Right cardiac atrium (tissue), 5 donors: ENCODE data around the gene AKIP1. TPM values are rescaled to one million over a fixed set of nuclear protein-coding genes. Genes with fewer than 3 reads are reported as not detected.
"Not testable (repeated sequence)": the region's sequence is repeated elsewhere in the genome, so short reads cannot be mapped to it uniquely, and the experiment has no call there.

ENCODE experiments used
- ATAC-seq, 2 donors: fragments of 200-7000 bp; cut with Tn5 transposase; one replicate each; pipeline versions ENCODE4 v1.8.0 to v1.9.1; 2020; ENCODE audit warnings: moderate library complexity in 2 of 2, mild to moderate bottlenecking in 1 of 2
- DNase-seq, 3 donors: peaks; one replicate each; pipeline ENCODE4 v3.0.0-alpha.2; 2020
- H3K27ac ChIP-seq: one replicate; pipeline ENCODE4 v1.5.1; 2013; ENCODE audit warnings: mild to moderate bottlenecking, low read length, control low read depth, moderate library complexity
- H3K27me3 ChIP-seq: one replicate; pipeline ENCODE4 v1.6.1; 2013; ENCODE audit not compliant: control insufficient read depth, insufficient read depth
- H3K4me1 ChIP-seq: one replicate; pipeline ENCODE4 v1.6.1; 2013; ENCODE audit warnings: low read length; ENCODE audit not compliant: control insufficient read depth, insufficient read depth
- H3K4me3 ChIP-seq: one replicate; pipeline ENCODE4 v1.5.1; 2013; ENCODE audit warnings: low read length, control low read depth
- H3K9me3 ChIP-seq: one replicate; pipeline ENCODE4 v1.6.1; 2013; ENCODE audit warnings: low read length; ENCODE audit not compliant: control insufficient read depth
- WGBS: extraction: QIAGEN DNeasy Blood & Tissue Kit; methylation state at CpG from one replicate; pipeline ENCODE4 v1.1.7; 2013; 5-methylcytosine and 5-hydroxymethylcytosine counted together
- intact Hi-C, 4 donors: fragments of 100-400 bp; cut with DNase I; formaldehyde crosslinking; loops; one replicate each; pipeline versions ENCODE4 v1.11.0 to v1.14.0; 2022 to 2023
- polyA plus RNA-seq: library from polyadenylated mRNA; stranded (reverse); fragments of 200-250 nt; gene quantifications from one replicate; pipeline ENCODE4 v1.2.3, GENCODE V29; 2013
- total RNA-seq, 4 donors: library from RNA; stranded (reverse); fragmentation: NEBNext Ultra II Directional; extraction: Animal tissue kit (Norgen Biotek cat#: 25700); gene quantifications; one replicate each; pipeline ENCODE4 v1.2.1, GENCODE V29; 2021
- donor health status: healthy with polysubstance abuse.
- donor health status: DM: no; HTN: yes; CAD: no.
- donor health status: DM: no; HTN: no; CAD: no.
- donor health status: DM: no; HTN: yes; CAD: no; lungs with severe emphysema.
- donor health status: DM: yes; HTN: yes; CAD: no.

The AKIP1 gene
- total and polyA plus RNA-seq, 5 donors, result 24.4 to 30.3 (median 25.9) TPM

DNA sequence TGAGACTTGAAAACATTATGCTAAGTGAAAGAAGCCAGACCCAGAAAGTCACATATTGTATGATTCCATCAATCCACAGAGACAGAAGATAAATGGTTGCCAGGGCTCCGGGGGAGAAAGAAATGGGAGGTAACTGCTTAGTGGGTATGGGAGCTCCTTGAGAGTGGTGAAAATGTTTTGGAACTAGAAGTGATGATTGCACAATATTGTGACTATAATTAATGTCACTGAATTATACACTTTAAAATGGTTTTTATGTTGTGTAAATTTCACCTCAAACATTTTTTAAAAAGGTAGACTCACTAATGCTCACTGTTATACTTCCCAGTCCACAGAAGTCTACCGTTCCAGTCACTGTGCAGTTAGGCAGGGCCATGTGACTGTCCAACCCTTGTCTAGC, 32.2 kb upstream of the AKIP1 start:
- no peak overlapping the region for H3K4me3 ChIP-seq
- WGBS, result 88% methylated on average over 2 of the region's 2 CpGs
- H3K4me1 ChIP-seq, result no peaks in the 10 kb centered on the region
- intact Hi-C loops, result no loop called here
- no peaks in the 10 kb centered on the region for H3K27me3 ChIP-seq
- ATAC-seq, result no peak
- H3K27ac ChIP-seq, result no peak overlapping the region
- no peak for DNase-seq
- H3K9me3 ChIP-seq, result no peaks in the 10 kb centered on the region

GRCh38 chr11:8881585-8881984, 29.4 kb upstream of the AKIP1 start:
- H3K27me3 ChIP-seq, H3K4me3 ChIP-seq, H3K4me1 ChIP-seq, H3K27ac ChIP-seq, H3K9me3 ChIP-seq, intact Hi-C loops, DNase-seq, ATAC-seq: not testable (repeated sequence)
- WGBS, result 86% methylated on average over 7 of the region's 7 CpGs

DNA sequence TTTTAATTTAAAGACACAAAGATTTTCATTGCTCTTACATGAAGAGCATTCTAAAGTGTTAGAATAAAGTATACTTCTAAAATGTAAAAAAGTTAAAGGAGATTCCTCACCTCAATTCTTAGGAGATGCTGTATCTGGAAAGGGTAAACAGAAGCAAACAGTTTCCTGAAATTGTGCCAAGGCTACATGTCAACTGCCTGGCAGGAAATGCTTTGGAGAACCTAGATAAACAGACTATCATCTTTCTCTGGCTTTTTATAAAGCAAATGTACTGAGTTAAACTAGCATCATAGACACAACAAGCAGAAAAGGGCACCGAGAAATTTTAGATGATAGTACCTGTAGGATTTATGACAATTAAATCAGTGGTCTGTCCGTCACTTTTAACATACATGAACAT, 24.7 kb upstream of the AKIP1 start:
- no peak overlapping the region for H3K4me3 ChIP-seq
- no peak overlapping the region for H3K27ac ChIP-seq
- intact Hi-C loops, result no loop called here
- ATAC-seq (no peak), DNase-seq (no peak)
- no peaks in the 10 kb centered on the region for H3K4me1 ChIP-seq
- 53% methylated on average over 2 of the region's 2 CpGs for whole genome bisulfite sequencing
- no peaks in the 10 kb centered on the region for H3K27me3 ChIP-seq
- no peaks in the 10 kb centered on the region for H3K9me3 ChIP-seq

DNA sequence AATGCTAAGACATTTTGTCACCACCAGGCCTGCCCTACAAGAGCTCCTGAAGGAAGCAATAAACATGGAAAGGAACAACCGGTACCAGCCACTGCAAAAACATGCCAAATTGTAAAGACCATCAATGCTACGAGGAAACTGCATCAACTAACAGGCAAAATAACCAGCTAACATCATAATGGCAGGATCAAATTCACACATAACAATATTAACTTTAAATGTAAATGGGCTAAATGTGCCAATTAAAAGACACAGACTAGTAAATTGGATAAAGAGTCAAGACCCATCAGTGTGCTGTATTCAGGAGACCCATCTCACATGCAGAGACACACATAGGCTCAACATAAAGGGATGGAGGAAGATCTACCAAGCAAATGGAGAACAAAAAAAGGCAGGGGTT, 19.8 kb upstream of the AKIP1 start:
- H3K27ac ChIP-seq, result not testable (repeated sequence)

GRCh38 chr11:8899119-8899753, 11.8 kb upstream of the AKIP1 start:
- no peak for DNase-seq
- H3K27me3 ChIP-seq, result no peaks in the 10 kb centered on the region
- no peaks in the 10 kb centered on the region for H3K4me1 ChIP-seq

More for the DNA sequence above, 19.8 kb upstream of the AKIP1 start:
- ATAC-seq, H3K4me3 ChIP-seq, H3K9me3 ChIP-seq, DNase-seq, H3K4me1 ChIP-seq, H3K27me3 ChIP-seq, intact Hi-C loops: not testable (repeated sequence)
- WGBS, result 94% methylated on average over 2 of the region's 2 CpGs

DNA sequence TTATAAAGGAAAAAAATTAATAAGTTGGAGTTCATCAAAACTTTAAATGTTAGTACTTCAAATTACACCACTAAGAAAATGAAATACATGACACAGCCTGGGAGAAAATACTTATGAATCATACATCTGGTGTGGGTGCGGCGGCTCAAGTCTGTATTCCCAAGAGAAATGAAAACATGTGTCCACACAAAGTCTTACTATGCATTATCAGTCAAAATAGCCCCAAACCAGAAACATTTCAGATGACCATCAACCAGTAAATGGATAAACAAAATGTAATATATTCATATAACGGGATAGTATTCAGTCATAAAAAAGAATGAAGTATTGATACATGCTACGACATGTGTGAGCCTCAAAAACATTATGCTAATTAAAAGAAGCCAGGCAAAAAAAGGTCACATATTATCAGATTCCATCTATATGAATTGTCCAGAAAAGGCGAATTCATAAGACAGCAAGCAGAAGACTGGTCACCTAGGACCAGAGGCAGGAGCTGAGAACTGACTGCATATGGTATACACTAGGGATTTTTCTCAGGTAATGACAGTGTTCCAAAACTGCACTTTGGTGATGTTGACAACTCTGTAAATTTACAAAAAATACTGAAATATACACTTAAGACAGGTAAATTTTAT, 5.3 kb upstream of the AKIP1 start:
- no peak overlapping the region for H3K27ac ChIP-seq
- WGBS, result 78% methylated on average over 5 of the region's 5 CpGs

More at GRCh38 chr11:8899119-8899753, 11.8 kb upstream of the AKIP1 start:
- no peak for ATAC-seq
- intact Hi-C loops, result no loop called here
- Histone ChIP-seq H3K9me3 (no peaks in the 10 kb centered on the region), H3K27ac (no peak overlapping the region), H3K4me3 (no peak overlapping the region)

DNA sequence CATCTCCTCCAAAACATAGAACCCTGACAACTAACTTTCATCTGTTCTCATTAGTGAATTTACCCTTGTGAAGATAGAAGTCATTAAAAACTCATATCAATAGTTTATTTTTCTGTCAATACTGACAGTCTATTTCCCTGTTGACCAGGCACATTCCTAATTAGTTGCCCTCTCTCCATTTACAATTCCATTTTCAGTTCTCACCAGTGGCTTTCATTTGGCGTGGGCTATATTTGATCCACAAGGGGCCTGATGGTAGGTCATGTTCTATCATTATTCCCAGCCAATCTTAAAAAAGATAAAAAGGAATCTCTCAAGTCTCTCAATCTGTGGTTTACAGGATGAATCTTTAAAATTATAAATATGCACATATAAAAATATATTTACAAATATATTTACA, 3.9 kb upstream of the AKIP1 start:
- DNase-seq (no peak), ATAC-seq (no peak)
- 80% methylated on average over 1 of the region's 1 CpG for WGBS
- H3K4me1 ChIP-seq, result no peaks in the 10 kb centered on the region
- no peak overlapping the region for H3K27ac ChIP-seq
- H3K27me3 ChIP-seq, result no peaks in the 10 kb centered on the region
- H3K4me3 ChIP-seq, result no peak overlapping the region
- intact Hi-C loops, result no loop called here
- H3K9me3 ChIP-seq, result no peaks in the 10 kb centered on the region

More for the DNA sequence above, 5.3 kb upstream of the AKIP1 start:
- DNase-seq, result no peak
- Histone ChIP-seq H3K27me3 (no peaks in the 10 kb centered on the region), H3K9me3 (no peaks in the 10 kb centered on the region), H3K4me1 (no peaks in the 10 kb centered on the region), H3K4me3 (no peak overlapping the region)
- intact Hi-C loops, result no loop called here
- ATAC-seq, result no peak

- Histone ChIP-seq H3K4me3 (no peak overlapping the region), H3K27ac (no peak overlapping the region), H3K9me3 (no peaks in the 10 kb centered on the region), H3K4me1 (no peaks in the 10 kb centered on the region), H3K27me3 (no peaks in the 10 kb centered on the region)
- no peak for ATAC-seq
- intact Hi-C loops, result no loop called here
- DNase-seq, result no peak
Measured at GRCh38 chr11:8908099-8908498, 2.9 kb upstream of the AKIP1 start.

DNA sequence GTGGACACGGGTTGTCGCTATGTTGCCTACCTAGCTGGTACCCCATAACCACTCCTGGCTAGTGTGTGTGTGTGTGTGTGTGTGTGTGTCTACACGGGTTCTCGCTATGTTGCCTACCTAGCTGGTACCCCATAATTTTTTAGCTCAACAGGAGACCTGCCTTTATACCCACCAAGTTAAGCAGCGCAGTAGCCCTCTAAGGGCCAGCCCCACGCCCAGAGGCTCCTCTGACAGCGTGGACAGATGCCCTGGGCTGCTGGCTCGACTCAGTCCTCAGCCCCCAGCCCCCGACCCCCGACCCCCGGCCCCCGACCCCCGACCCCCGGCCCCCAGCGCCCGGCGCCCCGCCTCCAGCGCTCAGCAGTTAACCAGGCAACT, 351 bp upstream of the AKIP1 start:
- 3% methylated on average over 19 of the region's 19 CpGs for WGBS
- ATAC-seq (peak; percentile 6 to 33), DNase-seq (no peak)
- Histone ChIP-seq H3K4me3 (peak overlapping the region; percentile 66), H3K4me1 (no peaks in the 10 kb centered on the region), H3K9me3 (no peaks in the 10 kb centered on the region), H3K27me3 (no peaks in the 10 kb centered on the region), H3K27ac (no peak overlapping the region)
- intact Hi-C loops, result loop anchor here in 1 of 4 donors (5.0 to 10.0 kb wide), 2 partner anchors 52 to 224 kb away; partner anchors contain the start of gene TMEM9B

- H3K9me3 ChIP-seq, result no peaks in the 10 kb centered on the region
- no peaks in the 10 kb centered on the region for H3K27me3 ChIP-seq
- WGBS, result 13% methylated on average over 9 of the region's 9 CpGs
- peaks cover 2% of the 10 kb centered on the region for H3K4me1 ChIP-seq
- ATAC-seq (no peak), DNase-seq (peak in 2 of 3 donors; percentile 60 to 64)
- intact Hi-C loops, result loop anchor here in 1 of 4 donors (5.0 to 10.0 kb wide), 2 partner anchors 48 to 221 kb away; partner anchors contain the start of gene TMEM9B
- peak overlapping the region; percentile 59 for H3K27ac ChIP-seq
- peak overlapping the region; percentile 2 for H3K4me3 ChIP-seq
Measured at GRCh38 chr11:8913961-8914660, 3.1 kb downstream of the AKIP1 start.

- intact Hi-C loops, result loop anchor here in 1 of 4 donors (5.0 to 10.0 kb wide), 2 partner anchors 48 to 220 kb away; partner anchors contain the start of gene TMEM9B
- peak overlapping the region; percentile 59 for H3K27ac ChIP-seq
- WGBS, result 30% methylated on average over 4 of the region's 4 CpGs
- DNase-seq (no peak), ATAC-seq (no peak)
- H3K4me1 ChIP-seq, result peaks cover 2% of the 10 kb centered on the region
- H3K9me3 ChIP-seq, result no peaks in the 10 kb centered on the region
- H3K4me3 ChIP-seq, result peak overlapping the region; percentile 2
- H3K27me3 ChIP-seq, result no peaks in the 10 kb centered on the region
Measured at GRCh38 chr11:8914661-8915018, 3.7 kb downstream of the AKIP1 start.
